Loucy (cell line): Measurements from ENCODE around the gene ZBTB20.

Experiments
- H2AFZ ChIP-seq: fragments of 200-600 bp; sonication (generic); 2 replicates; pipeline ENCODE4 v1.6.0; 2016; ENCODE audit warnings: antibody characterized with exemption, mild to moderate bottlenecking, low read length, moderate library complexity
- H3F3A ChIP-seq: fragments of 200-600 bp; 2 replicates; pipeline ENCODE4 v1.6.0; 2016; ENCODE audit warnings: antibody characterized with exemption, low read depth, mild to moderate bottlenecking
- H3K27me3 ChIP-seq: fragments of 200-600 bp; sonication (generic); 2 replicates; pipeline ENCODE4 v1.6.1; 2014; ENCODE audit warnings: low read length, mild to moderate bottlenecking; ENCODE audit not compliant: insufficient read depth, poor library complexity, severe bottlenecking
- H3K36me3 ChIP-seq: fragments of 200-600 bp; sonication (generic); 2 replicates; pipeline ENCODE4 v1.6.1; 2016; ENCODE audit warnings: low read length; ENCODE audit not compliant: insufficient read depth
- H3K4me1 ChIP-seq: fragments of 200-600 bp; sonication (generic); 2 replicates; pipeline ENCODE4 v1.5.1; 2014; ENCODE audit warnings: low read length, mild to moderate bottlenecking; ENCODE audit not compliant: insufficient read depth, poor library complexity, severe bottlenecking
- H3K4me2 ChIP-seq: fragments of 200-600 bp; sonication (generic); 2 replicates; pipeline ENCODE4 v1.6.0; 2014; ENCODE audit warnings: antibody characterized with exemption, low read length, low read depth, mild to moderate bottlenecking; ENCODE audit not compliant: poor library complexity, severe bottlenecking
- H3K4me3 ChIP-seq: fragments of 200-600 bp; sonication (generic); 2 replicates; pipeline ENCODE4 v1.5.1; 2014; ENCODE audit warnings: low read length, mild to moderate bottlenecking, mixed read lengths; ENCODE audit not compliant: poor library complexity, severe bottlenecking
- H3K79me2 ChIP-seq: fragments of 200-600 bp; sonication (generic); 2 replicates; pipeline ENCODE4 v1.6.1; 2014; ENCODE audit warnings: low read length; ENCODE audit not compliant: insufficient read depth
- H3K9ac ChIP-seq: fragments of 200-600 bp; sonication (generic); 2 replicates; pipeline ENCODE4 v1.6.0; 2014; ENCODE audit warnings: mild to moderate bottlenecking, low read depth, low read length, moderate library complexity; ENCODE audit not compliant: poor library complexity, severe bottlenecking
- H3K9me2 ChIP-seq: fragments of 200-600 bp; sonication (generic); replicated peaks from 2 replicates; pipeline ENCODE4 v1.6.1; 2016; ENCODE audit warnings: low read depth, low read length, mixed read lengths
- H3K9me3 ChIP-seq: fragments of 200-600 bp; sonication (generic); 2 replicates; pipeline ENCODE4 v1.6.1; 2014; ENCODE audit warnings: mild to moderate bottlenecking, antibody characterized with exemption, low read length, low read depth; ENCODE audit not compliant: insufficient read depth
- H4K20me1 ChIP-seq: fragments of 200-600 bp; sonication (generic); 2 replicates; pipeline ENCODE4 v1.6.0; 2014; ENCODE audit warnings: antibody characterized with exemption, low read length, mild to moderate bottlenecking; ENCODE audit not compliant: insufficient read depth, poor library complexity, severe bottlenecking
- EZH2phosphoT487 ChIP-seq: fragments of 200-600 bp; IDR thresholded peaks from 2 replicates; pipeline ENCODE4 v1.6.1; 2018; ENCODE audit warnings: antibody characterized with exemption, mild to moderate bottlenecking, moderate library complexity, borderline replicate concordance
- TF ChIP-seq, protein P1 (sequence below): fragments of 200-600 bp; sonication (generic); conservative IDR thresholded peaks from 2 replicates; pipeline ENCODE4 v1.5.1; 2014; ENCODE audit warnings: mild to moderate bottlenecking, antibody characterized with exemption, low read length

Gene ZBTB20

DNA sequence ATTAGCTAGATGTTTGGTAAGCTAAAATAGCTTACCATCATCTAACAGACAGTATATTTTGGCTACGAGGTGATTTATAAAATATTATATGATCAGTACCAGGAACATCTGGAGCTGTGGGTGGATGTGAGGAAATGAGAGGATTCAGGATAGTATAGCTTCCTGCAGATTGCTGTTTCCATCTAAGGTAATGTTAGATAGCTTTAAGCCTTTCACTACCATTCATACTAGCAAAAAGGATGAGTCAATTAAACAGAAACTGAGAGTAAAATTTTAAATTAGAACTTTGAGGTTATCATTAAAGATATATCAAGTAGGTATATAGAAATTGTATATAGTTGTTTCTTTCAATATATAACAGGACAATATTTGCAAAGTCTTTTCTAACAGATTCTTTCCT lies 8.0 kb downstream of the ZBTB20 start:
- Histone ChIP-seq H3K4me2 (no peak overlapping the region), H3F3A (no peaks in the 10 kb centered on the region), H3K27me3 (no peaks in the 10 kb centered on the region), H2AFZ (no peak overlapping the region), H3K9ac (no peak overlapping the region), H3K9me2 (no peaks in the 10 kb centered on the region), H3K36me3 (no peaks in the 10 kb centered on the region), H4K20me1 (peaks cover 5% of the 10 kb centered on the region), H3K4me1 (peaks cover 15% of the 10 kb centered on the region), H3K4me3 (no peak overlapping the region), H3K79me2 (peaks cover 15% of the 10 kb centered on the region), H3K9me3 (no peaks in the 10 kb centered on the region)
- TF ChIP-seq, protein P1, sequence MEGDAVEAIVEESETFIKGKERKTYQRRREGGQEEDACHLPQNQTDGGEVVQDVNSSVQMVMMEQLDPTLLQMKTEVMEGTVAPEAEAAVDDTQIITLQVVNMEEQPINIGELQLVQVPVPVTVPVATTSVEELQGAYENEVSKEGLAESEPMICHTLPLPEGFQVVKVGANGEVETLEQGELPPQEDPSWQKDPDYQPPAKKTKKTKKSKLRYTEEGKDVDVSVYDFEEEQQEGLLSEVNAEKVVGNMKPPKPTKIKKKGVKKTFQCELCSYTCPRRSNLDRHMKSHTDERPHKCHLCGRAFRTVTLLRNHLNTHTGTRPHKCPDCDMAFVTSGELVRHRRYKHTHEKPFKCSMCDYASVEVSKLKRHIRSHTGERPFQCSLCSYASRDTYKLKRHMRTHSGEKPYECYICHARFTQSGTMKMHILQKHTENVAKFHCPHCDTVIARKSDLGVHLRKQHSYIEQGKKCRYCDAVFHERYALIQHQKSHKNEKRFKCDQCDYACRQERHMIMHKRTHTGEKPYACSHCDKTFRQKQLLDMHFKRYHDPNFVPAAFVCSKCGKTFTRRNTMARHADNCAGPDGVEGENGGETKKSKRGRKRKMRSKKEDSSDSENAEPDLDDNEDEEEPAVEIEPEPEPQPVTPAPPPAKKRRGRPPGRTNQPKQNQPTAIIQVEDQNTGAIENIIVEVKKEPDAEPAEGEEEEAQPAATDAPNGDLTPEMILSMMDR, result no peak
- TF ChIP-seq EZH2phosphoT487, result no peak

DNA sequence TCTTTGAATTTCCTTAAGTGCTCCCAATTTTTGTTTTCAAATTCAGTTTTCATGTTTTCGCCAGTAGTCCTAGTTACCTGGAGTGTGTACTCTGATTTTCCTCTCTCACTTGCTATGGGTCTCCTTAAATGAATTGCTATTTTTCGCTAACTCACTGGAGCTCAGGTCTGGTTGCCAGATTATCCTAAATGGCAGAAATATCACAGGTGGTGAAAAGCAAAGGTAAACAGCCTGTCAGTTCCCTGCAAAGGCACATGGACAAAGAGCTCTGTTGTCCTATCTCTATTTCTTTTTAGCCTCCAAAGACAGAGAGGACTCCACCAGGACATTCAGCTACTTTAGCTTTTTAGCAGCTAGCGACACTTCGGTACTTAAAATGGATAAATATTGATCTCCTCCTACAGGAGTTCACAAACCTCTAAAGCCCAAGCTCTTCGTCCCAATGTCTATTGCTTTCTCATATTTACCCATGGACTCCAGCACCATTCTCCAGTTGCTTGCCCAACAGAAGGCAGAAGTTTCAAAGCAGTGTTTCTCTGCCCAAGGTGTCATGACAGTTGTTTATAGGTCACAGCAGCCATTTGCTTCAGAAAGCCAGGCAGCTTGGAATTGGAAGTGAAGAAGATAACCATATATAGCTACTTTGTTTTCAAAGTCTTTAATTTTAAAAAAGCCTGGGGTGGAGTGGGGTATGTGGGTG lies 12.3 kb downstream of the ZBTB20 start:
- no peaks in the 10 kb centered on the region for H3F3A ChIP-seq
- H3K4me2 ChIP-seq, result no peak overlapping the region
- H3K27me3 ChIP-seq, result no peaks in the 10 kb centered on the region
- H2AFZ ChIP-seq, result no peak overlapping the region
- TF ChIP-seq, protein P1, result no peak
- no peak for TF ChIP-seq EZH2phosphoT487
- H3K9ac ChIP-seq, result no peak overlapping the region
- no peaks in the 10 kb centered on the region for H4K20me1 ChIP-seq
- no peaks in the 10 kb centered on the region for H3K79me2 ChIP-seq
- no peaks in the 10 kb centered on the region for H3K9me2 ChIP-seq
- H3K4me3 ChIP-seq, result no peak overlapping the region
- H3K4me1 ChIP-seq, result no peaks in the 10 kb centered on the region
- H3K9me3 ChIP-seq, result no peaks in the 10 kb centered on the region
- no peaks in the 10 kb centered on the region for H3K36me3 ChIP-seq

DNA sequence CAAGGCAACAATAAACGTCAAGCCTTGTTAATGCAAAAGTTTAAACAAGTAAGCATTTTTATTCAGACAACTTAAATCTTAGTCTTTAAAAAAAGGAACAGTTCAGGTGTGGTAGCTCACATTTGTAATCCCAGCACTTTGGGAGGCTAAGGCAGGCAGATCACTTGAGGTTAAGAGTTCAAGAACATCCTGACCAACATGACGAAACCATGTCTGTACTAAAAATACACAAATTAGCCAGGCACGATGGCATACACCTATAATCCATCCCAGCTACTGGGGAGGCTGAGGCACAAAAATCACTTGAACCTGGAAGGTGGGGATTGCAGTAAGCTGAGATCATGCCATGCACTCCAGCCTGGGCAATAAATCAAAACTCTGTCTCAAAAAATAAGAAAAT lies 19.9 kb downstream of the ZBTB20 start:
- H3K4me2 ChIP-seq, result no peak overlapping the region
- H3K9me3 ChIP-seq, result no peaks in the 10 kb centered on the region
- no peaks in the 10 kb centered on the region for H3F3A ChIP-seq
- no peaks in the 10 kb centered on the region for H3K36me3 ChIP-seq
- H3K4me1 ChIP-seq, result no peaks in the 10 kb centered on the region
- H3K9ac ChIP-seq, result no peak overlapping the region
- no peaks in the 10 kb centered on the region for H3K9me2 ChIP-seq
- TF ChIP-seq, protein P1, result no peak
- no peak for TF ChIP-seq EZH2phosphoT487
- H3K4me3 ChIP-seq, result no peak overlapping the region
- no peaks in the 10 kb centered on the region for H4K20me1 ChIP-seq
- H3K79me2 ChIP-seq, result no peaks in the 10 kb centered on the region
- H2AFZ ChIP-seq, result no peak overlapping the region
- no peaks in the 10 kb centered on the region for H3K27me3 ChIP-seq
